GM23338 (cell line): ENCODE measurements around the gene FBXO34. TPM values are rescaled to one million over a fixed set of nuclear protein-coding genes. Genes with fewer than 3 reads are reported as not detected.
A peak's percentile ranks its signal among the peaks of the same experiment; 100 is the strongest.

Source experiments
- ATAC-seq: fragments of 200-7000 bp; cut with Tn5 transposase; 3 replicates; pipeline ENCODE4 v1.9.1; 2020
- DNase-seq: peaks from one replicate; pipeline ENCODE4 v3.0.0-alpha.2; 2015; ENCODE audit warnings: low spot score
- H2AFZ ChIP-seq: fragments of 200-600 bp; sonication (generic); 2 replicates; pipeline ENCODE4 v1.8.0; 2016; ENCODE audit warnings: antibody characterized with exemption, mild to moderate bottlenecking, moderate library complexity
- H3F3A ChIP-seq: fragments of 200-600 bp; sonication (generic); replicated peaks from 2 replicates; pipeline ENCODE4 v1.8.0; 2017; ENCODE audit warnings: antibody characterized with exemption, mixed run types, low read depth
- H3K27ac ChIP-seq: fragments of 200-600 bp; sonication (generic); 2 replicates; pipeline ENCODE4 v1.6.1; 2016; ENCODE audit warnings: low read depth
- H3K27me3 ChIP-seq: fragments of 200-600 bp; sonication (generic); 2 replicates; pipeline ENCODE4 v1.8.0; 2016; ENCODE audit warnings: mild to moderate bottlenecking, mixed run types, moderate library complexity; ENCODE audit not compliant: insufficient read depth
- H3K36me3 ChIP-seq: fragments of 200-600 bp; sonication (generic); 2 replicates; pipeline ENCODE4 v1.8.0; 2016; ENCODE audit warnings: mild to moderate bottlenecking; ENCODE audit not compliant: insufficient read depth
- H3K4me1 ChIP-seq: fragments of 200-600 bp; sonication (generic); 2 replicates; pipeline ENCODE4 v1.8.0; 2016; ENCODE audit warnings: mild to moderate bottlenecking, moderate library complexity; ENCODE audit not compliant: insufficient read depth
- H3K4me2 ChIP-seq: fragments of 200-600 bp; sonication (generic); 2 replicates; pipeline ENCODE4 v1.7.1; 2017; ENCODE audit warnings: mixed run types
- H3K4me3 ChIP-seq: fragments of 200-600 bp; sonication (generic); 2 replicates; pipeline ENCODE4 v1.6.1; 2016; ENCODE audit warnings: mixed run types
- H3K79me2 ChIP-seq: fragments of 200-600 bp; sonication (generic); replicated peaks from 2 replicates; pipeline ENCODE4 v1.8.0; 2017; ENCODE audit warnings: mild to moderate bottlenecking; ENCODE audit not compliant: insufficient read depth
- H3K9me2 ChIP-seq: fragments of 200-600 bp; sonication (generic); 2 replicates; pipeline ENCODE4 v1.8.0; 2017; ENCODE audit not compliant: insufficient read depth
- H4K20me1 ChIP-seq: fragments of 200-600 bp; sonication (generic); replicated peaks from 2 replicates; pipeline ENCODE4 v1.8.0; 2017; ENCODE audit warnings: mild to moderate bottlenecking; ENCODE audit not compliant: insufficient read depth
- H3K27ac Mint-ChIP-seq: 2 replicates; pipeline ENCODE4 v1.8.0; 2020; ENCODE audit warnings: inconsistent platforms, mild to moderate bottlenecking, moderate library complexity, mixed read lengths
- H3K27me3 Mint-ChIP-seq: 3 replicates; pipeline ENCODE4 v1.8.0; 2022; ENCODE audit warnings: low read depth, mild to moderate bottlenecking, moderate library complexity, mixed read lengths, inconsistent platforms; ENCODE audit not compliant: insufficient read depth, poor library complexity
- H3K36me3 Mint-ChIP-seq: 3 replicates; pipeline ENCODE4 v1.8.0; 2021; ENCODE audit warnings: low read depth, mild to moderate bottlenecking, inconsistent platforms, moderate library complexity, mixed read lengths
- H3K4me1 Mint-ChIP-seq: 3 replicates; pipeline ENCODE4 v1.8.0; 2020; ENCODE audit warnings: mild to moderate bottlenecking, inconsistent platforms, mixed read lengths
- H3K4me3 Mint-ChIP-seq: 3 replicates; pipeline ENCODE4 v1.8.0; 2021; ENCODE audit warnings: moderate library complexity, mild to moderate bottlenecking, inconsistent platforms, mixed read lengths
- H3K9me3 Mint-ChIP-seq: 3 replicates; pipeline ENCODE4 v1.8.0; 2020; ENCODE audit warnings: moderate library complexity, mild to moderate bottlenecking, inconsistent platforms, mixed read lengths
- CTCF ChIP-seq, 2 experiments: fragments of 200-600 bp in 1 of 2; sonication (generic) in 1 of 2; conservative IDR thresholded peaks; 2 replicates each; pipeline versions ENCODE4 v1.5.1 to v1.6.1; 2016 to 2017; ENCODE audit warnings: antibody characterized with exemption in 2 of 2, low read depth in 2 of 2, mild to moderate bottlenecking in 2 of 2, moderate library complexity in 1 of 2
- EZH2 ChIP-seq: fragments of 200-600 bp; sonication (generic); IDR thresholded peaks from one replicate; pipeline ENCODE4 v1.8.0; 2017; ENCODE audit warnings: antibody characterized with exemption, mild to moderate bottlenecking, low read depth; ENCODE audit not compliant: unreplicated experiment
- EZH2phosphoT487 ChIP-seq: fragments of 200-600 bp; sonication (generic); IDR thresholded peaks from one replicate; pipeline ENCODE4 v1.8.1; 2018; ENCODE audit warnings: antibody characterized with exemption; ENCODE audit not compliant: unreplicated experiment
- JUNB ChIP-seq: IDR thresholded peaks from one replicate; pipeline ENCODE4 v1.6.1; 2016; ENCODE audit warnings: antibody characterized with exemption; ENCODE audit not compliant: unreplicated experiment
- POLR2AphosphoS5 ChIP-seq: IDR thresholded peaks from 2 replicates; pipeline ENCODE4 v1.6.1; 2016; ENCODE audit warnings: antibody characterized with exemption, low read depth
- polyA plus RNA-seq: library from polyadenylated mRNA; unstranded; fragments of >200 nt; fragmentation: Nextera tagmentation; extraction: Ambion mirVana; gene quantifications from 2 replicates; pipeline ENCODE4 v1.2.1, GENCODE V29; 2016
- total RNA-seq: library from RNA; depleted of rRNA; stranded (reverse); fragments of >200 nt; shearing (Covaris generic); gene quantifications from 2 replicates; pipeline ENCODE4 v1.2.3, GENCODE V29; 2014

Gene FBXO34
- total and polyA plus RNA-seq, 2 experiments from 2014 or later = 9.4 to 13.4 TPM

DNA sequence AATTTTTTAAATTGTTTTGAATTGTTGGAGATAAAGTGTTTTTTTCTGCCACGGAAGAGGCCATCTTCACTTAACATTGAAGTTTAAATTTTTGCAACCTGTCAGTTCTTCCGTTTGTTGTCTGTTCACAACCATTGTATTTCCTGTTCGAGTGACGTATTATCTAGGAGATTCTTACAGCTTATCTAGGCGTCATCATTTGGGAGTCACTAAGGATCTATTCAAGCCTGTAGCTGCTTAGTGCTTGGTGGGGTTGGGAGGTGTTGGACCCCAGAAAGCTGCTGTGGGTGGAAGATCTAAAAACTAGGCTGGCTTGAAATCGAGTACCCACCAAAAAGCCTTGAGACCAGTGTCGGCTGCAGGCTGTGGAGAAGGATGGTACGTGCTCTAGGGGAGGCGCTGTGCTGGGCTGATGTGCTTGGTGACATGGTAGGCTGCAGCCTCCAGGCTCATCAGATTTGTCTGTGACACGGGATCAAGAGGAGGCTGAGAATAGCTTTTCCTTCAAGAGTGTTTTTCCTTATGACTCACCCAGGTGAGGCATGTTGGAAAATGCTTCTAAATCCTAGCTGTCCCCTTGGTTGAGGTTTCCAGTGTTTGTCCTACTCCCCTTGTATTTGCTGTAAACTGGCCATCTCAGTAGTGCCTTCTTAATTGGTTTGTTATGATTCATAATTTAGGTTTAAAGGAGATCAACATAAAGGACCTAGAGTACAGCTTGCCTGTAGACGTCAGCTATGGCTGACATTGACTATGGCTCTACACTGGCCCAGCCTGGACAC is 82.7 kb downstream of the FBXO34 start:
- H3K27me3 Mint-ChIP-seq = peaks cover 11% of the 10 kb centered on the region
- H3K27ac Mint-ChIP-seq = peak overlapping the region; percentile 34; the same call in 1 of the 2 replicates
- TF ChIP-seq EZH2phosphoT487 (no peak), CTCF (conservative IDR thresholded peaks at IDR 0.05; ENCODE audit: low read depth in 2 of 2) (peak; percentile 14 to 38; a peak in 1 of 4 replicates)
- H3K27ac ChIP-seq = 0 out of 2 replicates have a peak overlapping the region, but pooled peaks have one; percentile 40
- H3K79me2 ChIP-seq = no peaks in the 10 kb centered on the region
- H3K36me3 ChIP-seq = no peaks in the 10 kb centered on the region
- H3K36me3 Mint-ChIP-seq = peaks cover 6% of the 10 kb centered on the region
- no peaks in the 10 kb centered on the region for H3K27me3 ChIP-seq
- peaks cover 14% of the 10 kb centered on the region; the same call in 1 of the 2 replicates for H3K4me1 ChIP-seq
- no peaks in the 10 kb centered on the region for H3K9me3 Mint-ChIP-seq
- peak; percentile 61 for ATAC-seq
- no peak overlapping the region for H3K4me2 ChIP-seq
- H3K4me3 ChIP-seq = no peak overlapping the region
- H3K9me2 ChIP-seq = no peaks in the 10 kb centered on the region
- no peak for DNase-seq
- H3K4me1 Mint-ChIP-seq = peaks cover 18% of the 10 kb centered on the region
- H2AFZ ChIP-seq = no peak overlapping the region
- no peak overlapping the region for H3K4me3 Mint-ChIP-seq
- no peaks in the 10 kb centered on the region for H4K20me1 ChIP-seq
- no peaks in the 10 kb centered on the region for H3F3A ChIP-seq

DNA sequence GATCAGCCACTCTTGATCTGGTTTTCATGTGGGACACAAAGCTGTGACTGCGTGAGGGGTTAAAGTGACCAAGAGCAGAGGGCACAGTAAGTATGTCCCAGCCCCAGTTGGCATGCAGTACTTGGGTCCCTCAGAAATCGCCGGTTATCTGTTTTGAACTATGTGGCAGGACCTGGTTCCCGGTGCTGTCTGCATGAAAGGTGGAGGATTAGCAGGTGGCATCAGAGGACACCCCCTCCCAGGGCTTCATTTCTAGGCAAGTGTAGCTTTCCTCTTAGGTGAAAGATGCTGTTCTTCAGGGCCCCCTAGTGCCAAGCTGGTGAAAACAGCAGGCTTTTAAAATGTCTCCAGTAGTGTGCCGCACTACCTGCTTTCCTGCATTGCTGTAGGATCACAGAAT is 83.3 kb downstream of the FBXO34 start:
- H3K4me1 ChIP-seq = peaks cover 13% of the 10 kb centered on the region; the same call in 1 of the 2 replicates
- H3K27ac ChIP-seq = peak overlapping the region; percentile 40; the same call in 1 of the 2 replicates
- no peaks in the 10 kb centered on the region for H3K9me2 ChIP-seq
- DNase-seq = peak; percentile 89
- no peaks in the 10 kb centered on the region for H3K36me3 ChIP-seq
- Mint-ChIP-seq H3K4me3 (no peak overlapping the region), H3K4me1 (peaks cover 15% of the 10 kb centered on the region), H3K36me3 (peaks cover 6% of the 10 kb centered on the region), H3K27me3 (peaks cover 13% of the 10 kb centered on the region), H3K9me3 (no peaks in the 10 kb centered on the region), H3K27ac (peak overlapping the region; percentile 34; the same call in 1 of the 2 replicates)
- no peaks in the 10 kb centered on the region for H3K27me3 ChIP-seq
- H4K20me1 ChIP-seq = no peaks in the 10 kb centered on the region
- no peak overlapping the region for H2AFZ ChIP-seq
- H3K79me2 ChIP-seq = no peaks in the 10 kb centered on the region
- H3K4me3 ChIP-seq = no peak overlapping the region
- no peak overlapping the region for H3K4me2 ChIP-seq
- ATAC-seq = peak; percentile 92
- no peak for TF ChIP-seq POLR2AphosphoS5
- peak; percentile 66 to 80 for TF ChIP-seq CTCF (conservative IDR thresholded peaks at IDR 0.05; ENCODE audit: low read depth in 2 of 2)
- no peaks in the 10 kb centered on the region for H3F3A ChIP-seq

DNA sequence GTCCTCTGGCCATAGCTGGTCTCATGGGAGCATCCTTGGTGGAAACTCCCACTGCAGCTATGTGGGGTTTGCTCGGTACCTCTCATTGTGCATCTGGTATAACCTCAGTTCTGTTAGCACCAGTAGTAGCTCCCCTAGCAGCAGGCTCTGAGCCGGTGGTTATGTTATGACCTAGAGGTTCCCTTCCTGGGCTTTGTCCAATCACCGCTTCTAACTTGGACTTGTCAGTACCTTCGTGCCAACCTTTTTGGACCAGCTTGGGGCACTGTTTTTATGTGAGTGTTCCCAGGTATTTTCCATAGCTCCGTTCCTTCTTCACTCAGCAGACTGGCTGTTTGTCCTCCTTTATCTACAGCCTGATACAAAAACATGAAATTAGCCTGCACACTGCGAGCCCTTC is 84.7 kb downstream of the FBXO34 start:
- peaks cover 8% of the 10 kb centered on the region; the same call in 2 of the 3 replicates for H3K4me1 Mint-ChIP-seq
- DNase-seq = no peak
- H3K9me3 Mint-ChIP-seq = no peaks in the 10 kb centered on the region
- ATAC-seq = no peak
- H4K20me1 ChIP-seq = no peaks in the 10 kb centered on the region; the same call in 1 of the 2 replicates
- H2AFZ ChIP-seq = no peak overlapping the region
- no peaks in the 10 kb centered on the region for H3K27me3 ChIP-seq
- no peaks in the 10 kb centered on the region for H3K36me3 ChIP-seq
- no peak for TF ChIP-seq EZH2phosphoT487
- TF ChIP-seq JUNB = no peak
- TF ChIP-seq EZH2 = no peak
- TF ChIP-seq POLR2AphosphoS5 = no peak
- H3K36me3 Mint-ChIP-seq = no peaks in the 10 kb centered on the region; the same call in 2 of the 3 replicates
- no peaks in the 10 kb centered on the region for H3F3A ChIP-seq
- H3K4me3 Mint-ChIP-seq = no peak overlapping the region
- H3K9me2 ChIP-seq = no peaks in the 10 kb centered on the region
- peaks cover 13% of the 10 kb centered on the region for H3K27me3 Mint-ChIP-seq
- H3K4me1 ChIP-seq = peaks cover 4% of the 10 kb centered on the region; the same call in 1 of the 2 replicates
- H3K79me2 ChIP-seq = no peaks in the 10 kb centered on the region
- no peak overlapping the region for H3K27ac ChIP-seq
- H3K27ac Mint-ChIP-seq = no peak overlapping the region
- H3K4me2 ChIP-seq = no peak overlapping the region
- no peak overlapping the region for H3K4me3 ChIP-seq
